Activated CD4-positive, alpha-beta T cell treated with anti-CD3 and anti-CD28 coated beads, Interleukin-2, Interleukin-6, amounts not matched to agents 100 ng/mL and 50 ng/mL, durations not matched to agents 16 hours and 8 hours (primary cell): ENCODE results near the gene CCDC112.

Source experiments
- DNase-seq: peaks from one replicate; pipeline ENCODE4 v3.0.0-alpha.2; 2020

CCDC112 gene

DNA sequence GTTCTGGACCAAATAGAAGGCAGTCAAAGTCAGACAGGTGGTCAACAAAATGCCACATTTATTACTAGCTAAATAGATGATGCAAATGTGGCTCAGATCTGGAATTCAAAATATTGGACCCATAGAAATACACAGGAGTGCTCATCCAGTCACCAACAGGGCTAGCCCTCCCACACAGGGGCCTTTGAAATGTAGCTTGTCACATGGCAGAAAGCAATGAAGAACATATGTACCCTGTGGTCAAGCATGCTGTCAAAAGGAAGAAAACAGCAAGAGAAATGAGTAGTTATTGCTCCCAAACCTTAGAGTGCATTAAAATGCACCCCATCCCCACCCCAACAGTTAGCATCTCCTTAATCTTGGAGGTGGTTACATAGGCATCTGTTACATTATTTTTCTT is 20.9 kb upstream of the CCDC112 start:
- DNase-seq, result no peak

DNA sequence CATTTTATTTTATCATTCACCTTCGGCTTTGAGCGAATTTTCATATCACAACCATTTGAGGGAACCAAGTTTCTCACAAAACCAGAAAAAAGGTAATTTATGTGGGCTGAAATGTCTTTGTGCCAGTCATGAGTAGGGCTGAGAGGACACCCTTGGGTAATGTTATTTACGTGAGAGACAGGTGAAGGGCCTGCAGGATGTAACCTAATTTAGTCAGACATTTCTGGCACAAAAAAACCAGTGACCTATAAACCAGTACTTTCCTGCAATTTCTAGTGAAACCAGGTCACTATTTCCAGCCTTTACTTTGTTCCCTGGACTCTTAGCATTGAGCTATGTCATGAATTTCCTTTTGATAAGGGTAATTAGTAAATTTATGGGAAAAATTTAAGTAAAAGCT is 17.2 kb upstream of the CCDC112 start:
- no peak for DNase-seq

- DNase-seq, result no peak
Measured at GRCh38 chr5:115313052-115313451, 16.6 kb upstream of the CCDC112 start.

DNA sequence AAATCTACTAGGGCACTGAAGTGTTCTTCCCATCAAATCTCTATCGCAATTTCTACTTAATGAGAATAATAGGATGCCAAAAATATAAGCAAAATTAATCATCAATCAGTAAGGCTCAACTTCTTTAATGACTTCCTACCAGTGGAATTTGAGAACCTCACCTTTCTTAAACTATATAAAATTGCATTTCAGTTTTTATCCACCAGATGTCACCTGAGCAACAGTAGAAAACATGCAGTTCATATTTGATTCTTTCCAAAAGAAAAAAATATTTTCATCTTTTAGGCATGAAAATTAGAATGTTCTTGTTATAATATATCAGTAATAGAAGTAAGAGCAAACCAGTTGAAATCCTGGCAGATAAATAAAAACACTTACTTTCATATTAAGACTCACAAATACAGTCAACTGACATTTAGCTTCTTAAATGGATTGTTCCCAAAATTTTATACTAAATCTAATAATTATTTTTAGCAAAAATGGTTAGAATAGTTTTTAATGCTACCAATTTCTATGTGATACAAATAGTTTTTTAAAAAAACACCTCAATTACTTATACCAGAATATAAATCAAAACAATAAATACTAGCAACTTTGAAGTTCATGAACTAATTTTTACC is 13.4 kb upstream of the CCDC112 start:
- peak; percentile 38 for DNase-seq

DNA sequence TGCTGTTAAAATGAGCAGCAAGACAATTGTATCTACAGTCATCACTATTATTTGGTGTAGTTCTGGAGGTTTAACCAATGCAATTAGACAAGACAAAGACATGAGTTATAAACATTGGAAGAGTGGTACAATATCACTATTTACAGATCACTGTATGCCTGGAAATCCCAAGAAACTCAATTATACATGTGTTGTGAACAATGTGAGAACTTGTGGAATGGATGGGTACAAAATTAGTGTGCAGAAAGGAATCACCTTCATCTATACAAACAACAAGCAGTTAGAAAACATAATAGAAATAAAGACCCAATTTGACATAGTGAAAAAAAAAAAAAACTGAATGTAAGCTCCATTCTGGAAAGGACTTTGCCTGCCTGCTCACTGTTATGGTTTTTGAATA is 12.4 kb upstream of the CCDC112 start:
- no peak for DNase-seq

DNA sequence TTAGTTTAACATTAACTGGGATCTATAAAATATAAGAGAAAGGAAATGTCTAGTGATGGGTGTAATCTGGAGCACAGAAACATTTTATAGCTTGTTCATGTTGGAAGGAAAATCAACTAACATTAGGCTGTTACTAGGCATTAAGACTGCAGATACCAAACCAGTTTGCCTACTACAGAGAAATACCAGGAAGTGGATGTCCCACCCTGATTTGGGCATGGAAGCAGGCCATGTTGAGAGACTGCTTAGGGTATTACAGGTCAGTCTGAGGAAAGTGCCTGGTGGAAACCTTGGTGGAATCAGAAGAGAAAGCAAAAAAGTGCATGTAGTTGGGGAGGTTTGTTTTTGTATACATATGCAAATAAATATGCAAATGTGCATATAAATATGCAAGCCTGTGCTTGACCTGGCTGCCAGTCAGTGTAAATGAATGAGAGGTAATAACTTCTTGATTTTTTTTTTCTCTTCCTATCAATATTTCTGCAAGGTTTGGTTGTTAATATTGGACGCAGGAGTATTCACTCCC is 9.6 kb upstream of the CCDC112 start:
- no peak for DNase-seq

DNA sequence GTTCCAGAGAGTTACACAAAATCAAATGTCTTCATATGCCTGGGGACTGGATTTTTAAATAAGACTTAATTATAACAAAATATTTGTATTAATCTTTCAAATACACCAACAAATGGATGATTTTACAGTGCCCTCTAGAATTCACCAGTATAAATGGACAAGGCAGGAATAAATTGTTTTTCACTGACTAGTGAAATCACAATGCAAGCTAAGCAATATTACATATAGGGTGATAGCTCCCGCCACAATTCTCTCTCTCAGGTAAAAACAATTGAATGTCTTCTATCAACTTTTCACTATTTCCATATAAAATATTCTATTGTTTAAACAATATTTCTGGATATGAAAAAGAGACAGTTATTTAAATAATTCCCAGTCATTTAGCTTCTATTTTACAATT is 8.0 kb upstream of the CCDC112 start:
- no peak for DNase-seq

DNA sequence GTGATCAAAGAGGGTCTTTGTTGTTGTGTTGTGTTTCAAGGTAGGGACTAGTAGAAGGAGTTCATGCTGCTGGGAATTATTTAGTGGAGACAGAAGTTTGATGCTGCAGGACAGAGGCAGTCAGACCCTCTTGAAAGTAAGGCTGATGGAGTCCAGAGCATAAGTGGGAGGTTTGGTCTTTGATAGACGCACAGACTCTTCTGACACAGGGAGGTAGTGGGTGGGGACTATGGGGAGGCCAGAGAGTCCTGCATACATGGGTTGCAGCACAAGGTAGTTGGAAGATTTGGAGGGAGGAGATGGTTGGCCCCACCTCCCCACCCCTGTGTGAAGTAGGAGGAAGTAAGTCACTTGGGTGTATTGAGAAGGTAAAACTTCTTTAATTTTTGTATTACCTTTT is 2.4 kb upstream of the CCDC112 start:
- DNase-seq, result no peak

DNA sequence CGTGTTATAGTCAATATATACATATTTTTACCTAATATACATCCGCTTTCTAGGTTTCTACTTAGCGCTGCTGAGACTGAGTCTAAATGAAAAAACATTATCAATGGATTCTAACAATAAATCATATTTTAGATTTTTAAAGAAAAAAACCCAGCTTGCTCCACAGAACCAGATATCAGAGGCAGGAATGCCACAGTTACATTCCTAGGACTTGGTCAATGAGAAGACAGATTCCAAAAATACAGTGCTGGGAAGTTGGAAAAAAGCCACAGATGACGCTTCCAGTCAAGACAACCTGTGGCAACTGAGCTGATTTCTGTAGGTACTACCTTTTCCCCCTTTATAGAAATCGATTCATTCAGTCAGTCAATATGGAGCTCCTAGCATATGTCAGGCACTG is 577 bp upstream of the CCDC112 start:
- no peak for DNase-seq

DNA sequence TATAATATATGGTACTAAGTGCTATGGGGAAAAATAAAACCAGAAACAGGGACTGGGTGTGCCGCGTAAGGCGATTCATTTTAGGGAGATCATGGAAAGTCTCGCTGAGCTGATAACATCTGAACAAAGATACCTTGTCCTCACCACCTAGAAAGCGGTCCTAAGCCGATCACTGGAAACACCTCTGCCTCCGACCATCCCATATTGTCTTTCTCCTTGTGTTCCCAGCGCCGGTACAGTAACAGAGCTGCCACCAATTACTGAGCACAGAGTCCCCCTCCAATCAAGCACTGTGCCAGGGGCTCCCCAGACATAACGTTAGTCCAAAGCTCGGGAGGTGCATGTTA is 704 bp downstream of the CCDC112 start:
- no peak for DNase-seq

DNA sequence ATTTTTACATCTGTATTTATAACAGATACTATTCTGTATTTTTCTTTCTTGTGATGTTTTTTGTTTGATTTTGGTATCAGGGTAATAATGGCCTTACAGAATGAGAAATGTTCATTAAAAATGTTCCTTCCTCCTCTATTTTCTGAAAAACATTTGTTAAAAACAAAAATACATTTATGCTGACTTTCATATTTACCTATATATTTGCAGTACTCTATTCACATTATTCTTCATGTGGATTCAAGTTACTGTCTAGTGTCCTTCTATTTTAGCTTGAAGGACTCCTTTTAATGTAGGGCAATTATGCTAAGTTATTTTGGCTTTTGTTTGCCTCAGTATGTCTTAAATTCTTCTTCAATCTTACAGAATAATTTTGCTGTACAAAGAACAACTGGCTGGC is 5.1 kb downstream of the CCDC112 start:
- DNase-seq, result no peak

DNA sequence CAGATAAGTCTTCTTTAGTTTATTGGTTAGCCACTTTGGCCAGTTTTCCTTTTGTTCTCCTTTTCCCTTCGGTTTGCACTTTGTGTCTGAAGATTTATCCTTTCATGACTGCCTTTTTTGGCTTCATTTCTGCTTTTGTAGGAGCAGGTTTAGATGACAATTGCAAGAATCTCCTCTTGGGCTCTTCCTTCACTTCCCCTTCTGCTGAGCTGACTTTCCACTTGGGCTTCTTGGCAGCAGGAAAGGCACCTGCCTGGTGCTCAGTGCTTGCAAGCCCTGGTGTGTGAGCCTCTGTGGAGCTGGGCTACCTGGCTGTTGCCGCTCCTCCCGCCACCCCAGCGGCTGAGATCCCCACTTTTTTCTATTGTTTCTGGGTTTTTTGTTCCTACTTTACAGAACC is 7.3 kb downstream of the CCDC112 start:
- no peak for DNase-seq

GRCh38 chr5:115284021-115284420 is 12.4 kb downstream of the CCDC112 start:
- DNase-seq, result no peak

- no peak for DNase-seq
Measured at GRCh38 chr5:115282131-115282530, 14.3 kb downstream of the CCDC112 start.

GRCh38 chr5:115274584-115274983 is 21.9 kb downstream of the CCDC112 start:
- no peak for DNase-seq

DNA sequence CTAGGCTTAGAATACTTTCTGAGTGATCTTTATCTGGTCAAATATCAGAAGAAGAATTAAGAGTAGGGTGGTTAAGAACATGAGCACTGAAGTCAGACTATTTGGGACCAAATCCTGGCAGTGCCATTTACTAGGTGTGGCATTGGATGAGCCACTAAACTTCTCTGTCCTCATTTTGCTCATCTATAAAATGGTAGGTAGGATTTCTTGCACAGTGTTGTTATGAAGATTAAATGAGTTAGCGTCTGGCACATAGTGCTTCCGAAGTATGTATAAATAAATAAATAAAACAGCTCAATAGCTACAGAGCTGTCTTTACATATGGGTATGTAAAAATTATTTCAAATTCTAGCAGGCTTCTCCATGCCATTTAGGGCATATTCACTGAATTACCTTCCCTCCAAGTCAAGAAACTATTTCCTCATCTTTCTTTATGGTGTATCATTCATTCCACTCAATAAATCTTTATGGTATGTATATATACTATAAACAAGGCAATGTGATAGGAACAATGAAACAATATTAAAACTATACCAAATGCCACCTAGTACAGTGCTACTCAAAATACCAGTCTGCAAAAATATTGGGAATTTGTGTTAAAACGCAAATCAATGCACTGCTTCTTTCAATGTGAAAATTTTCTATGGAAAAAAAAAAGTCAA is 24.0 kb downstream of the CCDC112 start:
- no peak for DNase-seq

DNA sequence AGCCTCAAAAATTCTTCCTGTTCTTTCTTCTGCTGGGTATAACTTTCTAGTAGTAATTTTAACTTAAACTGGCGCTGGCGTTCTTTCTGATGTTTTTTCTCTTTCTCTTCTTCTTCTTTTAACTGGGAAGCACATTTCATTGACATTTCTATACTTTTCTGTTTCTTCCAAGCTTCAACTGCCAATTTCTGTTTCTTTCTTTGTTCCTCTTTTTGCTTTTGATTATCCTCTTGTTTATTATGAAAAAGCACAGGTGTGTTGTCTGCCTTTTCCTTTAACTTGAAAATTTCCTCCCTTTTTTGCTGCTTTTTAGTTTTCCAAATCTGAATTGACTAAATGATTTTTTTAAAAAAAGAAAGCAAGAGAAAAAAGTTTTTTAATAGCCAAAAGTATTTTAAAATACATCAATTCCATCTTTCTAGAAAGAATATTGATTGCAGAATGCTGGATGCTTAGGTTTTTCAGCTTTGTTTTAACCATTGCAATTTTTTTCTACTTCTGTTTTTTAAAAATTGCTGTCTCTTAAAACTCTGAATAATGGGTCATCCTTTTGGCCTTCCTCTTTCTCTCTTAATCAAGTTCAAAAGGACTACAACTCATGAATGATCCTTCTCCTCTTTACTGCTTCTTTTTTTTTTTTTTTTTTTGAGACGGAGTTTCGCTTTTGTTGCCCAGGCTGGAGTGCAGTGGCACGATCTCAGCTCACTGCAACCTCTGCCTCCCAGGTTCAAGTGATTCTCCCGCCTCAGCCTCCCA is 25.0 kb downstream of the CCDC112 start:
- DNase-seq, result no peak

DNA sequence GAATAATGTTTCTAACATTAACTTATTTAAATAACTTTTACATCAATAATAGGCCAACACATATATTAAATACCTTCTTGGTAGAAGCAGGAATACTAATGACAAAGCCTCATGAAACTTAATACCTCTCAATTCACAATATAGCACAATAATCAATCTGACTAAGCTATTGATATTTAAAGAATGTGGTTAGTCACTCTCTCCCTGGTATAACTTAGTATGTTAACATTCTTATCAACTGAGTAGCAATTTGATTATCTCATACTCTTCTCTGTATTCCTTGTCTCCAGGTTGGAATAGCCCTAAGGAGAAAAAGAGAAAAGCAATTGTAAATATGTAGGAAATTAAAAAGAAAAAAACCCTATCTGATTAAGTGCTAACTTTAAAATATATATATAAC is 28.8 kb downstream of the CCDC112 start:
- no peak for DNase-seq

DNA sequence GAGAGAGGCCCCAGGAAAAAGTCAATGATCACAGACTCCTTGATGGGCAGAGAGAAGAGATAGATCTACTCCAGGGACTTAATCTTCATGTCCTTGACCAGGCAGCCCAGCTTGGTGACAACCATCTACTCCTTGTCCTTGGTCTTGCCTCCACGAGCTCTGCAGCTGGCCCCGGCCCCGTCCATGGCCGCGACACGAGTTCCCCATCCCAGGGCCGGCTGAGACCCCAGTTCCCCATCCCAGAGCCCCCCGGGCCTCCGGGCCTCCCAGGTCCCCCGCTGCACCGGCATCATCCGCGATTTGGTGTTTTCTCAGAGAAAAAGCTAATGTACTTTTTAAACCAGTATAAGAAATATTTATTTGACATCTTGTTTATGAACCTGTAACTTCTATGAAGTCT is 31.2 kb downstream of the CCDC112 start:
- no peak for DNase-seq

GRCh38 chr5:115264786-115265185 is 31.7 kb downstream of the CCDC112 start:
- DNase-seq, result no peak

DNA sequence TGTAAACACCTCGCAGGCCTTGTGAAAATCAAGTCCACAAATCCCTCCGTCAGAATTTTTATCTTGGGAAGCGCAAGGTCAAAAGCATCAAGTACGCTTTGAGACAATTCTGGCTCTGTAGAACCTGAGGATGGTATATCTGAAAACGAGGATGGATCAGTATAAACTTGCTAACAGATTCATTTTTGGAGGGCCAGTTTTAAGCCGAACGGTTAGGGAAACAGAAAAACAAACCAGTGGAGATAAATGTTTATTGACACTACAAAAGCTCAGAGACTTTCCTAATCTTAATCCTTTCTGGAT is 33.4 kb downstream of the CCDC112 start:
- no peak for DNase-seq

DNA sequence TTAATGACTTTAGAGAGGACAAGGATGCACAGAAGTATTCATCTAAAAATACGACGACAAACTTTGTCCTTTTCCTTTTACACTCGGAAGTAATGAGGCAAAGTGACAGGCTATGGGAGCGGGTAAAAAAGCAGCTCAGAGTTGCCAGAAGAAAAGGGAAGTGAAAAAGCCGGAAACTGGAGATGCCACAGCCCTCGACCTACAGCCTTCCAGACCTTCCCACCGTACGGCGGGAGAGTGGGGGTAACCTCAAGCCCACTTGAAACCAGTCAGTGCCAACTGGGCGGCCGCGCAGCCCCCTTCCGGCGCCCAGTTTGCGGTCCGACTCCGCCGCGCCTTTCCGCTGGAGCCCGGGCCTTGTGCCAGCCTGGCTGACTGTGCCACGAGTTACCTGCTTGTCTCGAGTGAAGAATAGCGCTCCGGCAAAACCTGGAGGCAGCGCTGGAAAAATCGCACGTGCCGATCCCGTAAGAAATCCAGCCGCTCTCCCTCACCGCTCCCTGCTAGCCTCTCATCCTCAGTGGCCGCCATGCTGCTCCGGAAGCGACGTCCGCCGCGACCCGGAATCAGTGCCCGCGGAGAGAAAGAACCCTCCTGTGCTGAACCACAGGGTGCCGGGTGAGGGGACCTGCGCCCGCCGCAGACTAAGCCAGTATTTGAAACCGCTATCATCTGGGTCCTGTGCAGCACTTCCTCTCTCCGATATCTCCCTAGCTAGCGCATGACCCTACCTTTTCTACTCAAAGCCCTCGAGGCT is 34.0 kb downstream of the CCDC112 start, which contains the start of gene PGGT1B:
TSS of gene PGGT1B (minus strand) at position 557 of the 757 bp plus-strand sequence. CDS start at position 531, 26 bp downstream.
- DNase-seq, result peak; percentile 86

DNA sequence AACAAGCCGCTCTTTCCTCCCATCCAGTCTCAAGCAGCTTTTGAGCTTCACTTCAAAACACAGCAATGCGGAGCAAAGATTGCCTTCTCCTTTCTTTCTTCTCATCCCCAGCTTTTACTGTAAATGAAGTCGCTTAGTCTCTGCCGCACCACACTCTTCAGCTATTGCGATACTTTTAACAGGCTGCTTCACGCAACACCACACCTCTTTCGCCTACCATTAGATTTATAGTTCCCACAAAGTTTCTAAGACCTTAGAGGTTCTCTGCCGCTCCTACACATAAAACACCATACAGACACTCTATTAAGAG is 34.5 kb downstream of the CCDC112 start:
- no peak for DNase-seq

- no peak for DNase-seq
Measured at GRCh38 chr5:115260248-115260647, 36.2 kb downstream of the CCDC112 start.
